H1 (cell line): ENCODE data around the gene BNC2. TPM values are rescaled to one million over a fixed set of nuclear protein-coding genes. Genes with fewer than 3 reads are reported as not detected.

ENCODE experiments used
- CTCF ChIA-PET: fragments of 300-600 bp; sonication (Branson Sonifier 250); formaldehyde crosslinking; loops from one replicate; lab custom pipeline; 2021; ENCODE audit not compliant: partially characterized antibody; lab: Charles Lee
- POLR2A ChIA-PET: fragments of 300-600 bp; sonication (Branson Sonifier 250); formaldehyde crosslinking; loops from one replicate; lab custom pipeline; 2021; ENCODE audit warnings: inconsistent platforms; ENCODE audit not compliant: partially characterized antibody; lab: Charles Lee
- DNase-seq, 2 experiments: peaks; one replicate each; pipeline versions ENCODE4 v3.0.0 to v3.0.0-alpha.2; 2010 to 2022; ENCODE audit warnings: low spot score in 2 of 2, low read depth in 1 of 2, mixed read lengths in 1 of 2
- FAIRE-seq: peaks from 2 replicates; lab custom pipeline; 2011; peaks lifted over from hg19 to GRCh38; lab: Jason Lieb, UNC
- H2AFZ ChIP-seq: 2 replicates; pipeline ENCODE4 v1.8.1; 2012; ENCODE audit warnings: low read length, inconsistent platforms
- H2AK5ac ChIP-seq: 2 replicates; pipeline ENCODE4 v1.6.1; 2013; ENCODE audit warnings: low read depth, low read length
- H2BK120ac ChIP-seq: replicated peaks from 2 replicates; pipeline ENCODE3; 2013; ENCODE audit warnings: low read depth, low read length, inconsistent platforms
- H2BK12ac ChIP-seq: 2 replicates; pipeline ENCODE4 v1.6.1; 2013; ENCODE audit warnings: low read depth, low read length
- H2BK15ac ChIP-seq: 2 replicates; pipeline ENCODE4 v1.6.1; 2013; ENCODE audit warnings: low read length
- H2BK20ac ChIP-seq: 2 replicates; pipeline ENCODE4 v1.6.1; 2013; ENCODE audit warnings: low read length
- H2BK5ac ChIP-seq: 2 replicates; pipeline ENCODE4 v1.6.1; 2013; ENCODE audit warnings: low read depth, low read length
- H3K14ac ChIP-seq: 2 replicates; pipeline ENCODE4 v1.6.1; 2013; ENCODE audit warnings: inconsistent platforms; ENCODE audit not compliant: insufficient read length
- H3K18ac ChIP-seq: 2 replicates; pipeline ENCODE4 v1.6.1; 2013; ENCODE audit warnings: low read length; ENCODE audit errors: extremely low read depth
- H3K23ac ChIP-seq: 2 replicates; pipeline ENCODE4 v1.6.1; 2013; ENCODE audit warnings: inconsistent platforms; ENCODE audit not compliant: insufficient read length
- H3K23me2 ChIP-seq: 2 replicates; pipeline ENCODE4 v1.6.1; 2013; ENCODE audit warnings: low read depth, low read length
- H3K27ac ChIP-seq: 2 replicates; pipeline ENCODE4 v1.6.1; 2011; ENCODE audit warnings: low read depth, low read length, inconsistent platforms
- H3K27me3 ChIP-seq, 4 experiments: replicated peaks in 1 of 4; 1 replicate in 1 of 4; 2 replicates in 3 of 4; pipeline versions ENCODE4 v1.6.1 to v1.8.1; 2011 to 2013; ENCODE audit warnings: low read length in 3 of 4, mild to moderate bottlenecking in 3 of 4, inconsistent platforms in 2 of 4, mixed read lengths in 2 of 4, moderate library complexity in 1 of 4; ENCODE audit not compliant: control insufficient read depth in 3 of 4, insufficient read depth in 3 of 4; ENCODE audit errors: extremely low read depth in 1 of 4
- H3K36me3 ChIP-seq, 4 experiments: 2 replicates each; pipeline versions ENCODE4 v1.6.1 to v1.8.1; 2011 to 2013; ENCODE audit warnings: mild to moderate bottlenecking in 4 of 4, low read length in 3 of 4, moderate library complexity in 2 of 4, control low read depth in 1 of 4, inconsistent platforms in 1 of 4; ENCODE audit not compliant: insufficient read depth in 4 of 4, control insufficient read depth in 2 of 4
- H3K4ac ChIP-seq: replicated peaks from 2 replicates; pipeline ENCODE3; 2013; ENCODE audit warnings: low read length, low read depth, mixed read lengths, inconsistent platforms; ENCODE audit not compliant: insufficient read length
- H3K4me1 ChIP-seq, 4 experiments: replicated peaks in 1 of 4; 1 replicate in 1 of 4; 2 replicates in 3 of 4; pipeline versions ENCODE4 v1.6.1 to v1.8.1; 2011 to 2013; ENCODE audit warnings: low read length in 3 of 4, inconsistent platforms in 2 of 4, mixed read lengths in 1 of 4; ENCODE audit not compliant: insufficient read depth in 4 of 4, control insufficient read depth in 3 of 4
- H3K4me2 ChIP-seq, 2 experiments: 2 replicates each; pipeline versions ENCODE4 v1.6.1 to v1.8.1; 2011 to 2013; ENCODE audit warnings: low read depth in 2 of 2, low read length in 2 of 2, control low read depth in 1 of 2, inconsistent platforms in 1 of 2, mild to moderate bottlenecking in 1 of 2; ENCODE audit not compliant: insufficient read depth in 1 of 2
- H3K4me3 ChIP-seq, 4 experiments: fragments of 200-600, 300-600 bp in 1 of 4; sonication (generic), shearing (Covaris generic), sonication (Bioruptor Twin) in 1 of 4; 2 replicates each; pipeline versions ENCODE4 v1.5.1 to v1.8.1; 2011 to 2016; ENCODE audit warnings: low read length in 4 of 4, low read depth in 3 of 4, control low read depth in 2 of 4, inconsistent platforms in 2 of 4, mild to moderate bottlenecking in 2 of 4, mixed read lengths in 1 of 4, moderate library complexity in 1 of 4; ENCODE audit not compliant: insufficient read depth in 2 of 4; ENCODE audit errors: extremely low read depth in 1 of 4
- H3K56ac ChIP-seq: replicated peaks from 2 replicates; pipeline ENCODE3; 2013; ENCODE audit warnings: low read depth, mild to moderate bottlenecking, mixed read lengths, low read length, inconsistent platforms; ENCODE audit not compliant: insufficient read length
- H3K79me1 ChIP-seq: 2 replicates; pipeline ENCODE4 v1.6.1; 2013; ENCODE audit warnings: low read depth, low read length, control low read depth
- H3K79me2 ChIP-seq, 2 experiments: 2 replicates each; pipeline versions ENCODE4 v1.6.1 to v1.8.1; 2012 to 2013; ENCODE audit warnings: low read length in 2 of 2, mild to moderate bottlenecking in 2 of 2, inconsistent platforms in 1 of 2; ENCODE audit not compliant: insufficient read depth in 2 of 2, control insufficient read depth in 1 of 2
- H3K9ac ChIP-seq, 4 experiments: replicated peaks in 1 of 4; 1 replicate in 1 of 4; 2 replicates in 3 of 4; pipeline versions ENCODE4 v1.6.1 to v1.8.1; 2011 to 2013; ENCODE audit warnings: low read depth in 3 of 4, low read length in 3 of 4, control low read depth in 2 of 4, mild to moderate bottlenecking in 2 of 4, moderate library complexity in 2 of 4, inconsistent platforms in 1 of 4; ENCODE audit errors: extremely low read depth in 1 of 4
- H3K9me3 ChIP-seq, 2 experiments: 2 replicates each; pipeline versions ENCODE4 v1.6.1 to v1.8.1; 2012 to 2013; ENCODE audit warnings: mild to moderate bottlenecking in 2 of 2, moderate library complexity in 2 of 2, control low read depth in 1 of 2, inconsistent platforms in 1 of 2, low read depth in 1 of 2, low read length in 1 of 2, mixed read lengths in 1 of 2; ENCODE audit not compliant: insufficient read depth in 2 of 2
- H4K20me1 ChIP-seq, 2 experiments: replicated peaks in 1 of 2; 2 replicates each; pipeline versions ENCODE3 to v1.8.1; 2011 to 2013; ENCODE audit warnings: inconsistent platforms in 2 of 2, low read length in 2 of 2, mild to moderate bottlenecking in 1 of 2; ENCODE audit not compliant: insufficient read depth in 2 of 2, control insufficient read depth in 1 of 2
- H4K5ac ChIP-seq: 2 replicates; pipeline ENCODE4 v1.6.1; 2013; ENCODE audit warnings: low read length, low read depth, mixed read lengths, inconsistent platforms; ENCODE audit not compliant: insufficient read length
- H4K8ac ChIP-seq: 2 replicates; pipeline ENCODE4 v1.8.0; 2013; ENCODE audit warnings: mild to moderate bottlenecking, moderate library complexity, low read length, inconsistent platforms; ENCODE audit not compliant: insufficient read depth; ENCODE audit errors: extremely low read depth
- H4K91ac ChIP-seq: replicated peaks from 2 replicates; pipeline ENCODE3; 2013; ENCODE audit warnings: low read length, mixed read lengths, inconsistent platforms; ENCODE audit not compliant: insufficient read length
- BRCA1 ChIP-seq: IDR thresholded peaks from 2 replicates; pipeline ENCODE4 v1.6.1; 2012; ENCODE audit warnings: low read depth, low read length, improper control_type of control experiment
- CTBP2 ChIP-seq: IDR thresholded peaks from 2 replicates; pipeline ENCODE4 v1.7.0; 2011; ENCODE audit warnings: borderline replicate concordance, mild to moderate bottlenecking, moderate library complexity, mixed read lengths, low read length; ENCODE audit not compliant: insufficient read depth, insufficient read length
- RBBP5 ChIP-seq: IDR thresholded peaks from 2 replicates; pipeline ENCODE4 v1.7.1; 2012; ENCODE audit warnings: low read depth, mild to moderate bottlenecking, inconsistent platforms, low read length, moderate library complexity, borderline replicate concordance
- SP2 ChIP-seq: IDR thresholded peaks from 2 replicates; pipeline ENCODE4 v1.6.1; 2012; ENCODE audit warnings: mild to moderate bottlenecking, low read length, inconsistent platforms
- TBP ChIP-seq: IDR thresholded peaks from 2 replicates; pipeline ENCODE4 v1.6.1; 2011; ENCODE audit warnings: low read depth, low read length, improper control_type of control experiment
- TCF12 ChIP-seq: IDR thresholded peaks from 2 replicates; pipeline ENCODE4 v1.6.1; 2011; ENCODE audit warnings: low read depth, mild to moderate bottlenecking, low read length
- WGBS, 2 experiments: shearing (Covaris generic) in 1 of 2; methylation state at CpG; one replicate each; pipeline versions ENCODE4 v1.1.6 to v1.1.7; 2013 to 2015; ENCODE audit warnings: low lambda C conversion rate in 2 of 2, mixed read lengths in 2 of 2, inconsistent platforms in 1 of 2, low coverage in 1 of 2, missing lambda C conversion rate in 1 of 2; ENCODE audit not compliant: insufficient replicate concordance in 2 of 2, insufficient coverage in 1 of 2, insufficient read length in 1 of 2; ENCODE audit errors: extremely low coverage in 1 of 2, missing lambda C conversion rate in 1 of 2; 5-methylcytosine and 5-hydroxymethylcytosine counted together
- polyA plus RNA-seq, 7 experiments: library from polyadenylated mRNA; depleted of rRNA in 3 of 7; stranded (reverse) in 5 of 7; unstranded in 2 of 7; fragments of >200 nt in 5 of 7; fragments of 200-250 nt in 2 of 7; gene quantifications; 1 replicate in 5 of 7; 2 replicates in 1 of 7; 4 replicates in 1 of 7; pipeline versions ENCODE4 v1.2.1 to v1.2.3, GENCODE V29; 2011 to 2013; ENCODE audit warnings: missing spikeins in 2 of 7, mixed read lengths in 2 of 7
- total RNA-seq: library from RNA; stranded (reverse); fragmentation: NEBNext Ultra II Directional; extraction: Animal tissue kit (Norgen Biotek cat#: 25700); gene quantifications from 2 replicates; pipeline ENCODE4 v1.2.1, GENCODE V29; 2021

Gene BNC2
- total and polyA plus RNA-seq, 2 of the 8 experiments (the other 6 are each of a cell fraction or from before 2014, with no cell fraction given), result 16.0 to 26.8 TPM

DNA sequence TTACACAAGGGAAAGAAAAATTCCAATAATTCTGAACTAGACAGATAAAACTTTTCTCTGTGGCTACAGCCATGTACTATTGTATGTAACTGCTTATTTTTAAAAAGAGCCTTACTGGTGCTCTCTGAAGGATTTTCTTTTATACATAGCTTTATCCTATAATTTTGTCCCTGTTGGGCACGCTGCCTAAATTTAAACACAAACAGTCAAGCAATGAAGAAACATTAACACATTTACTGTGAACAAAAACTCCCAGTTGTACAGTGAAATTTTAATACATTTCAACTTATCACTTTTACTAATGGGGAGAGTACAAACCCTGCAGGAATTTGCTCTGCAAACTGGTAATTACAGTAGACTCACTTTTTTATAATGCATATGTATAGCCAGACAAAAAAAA, 273.3 kb downstream of the BNC2 start:
- no peak overlapping the region for H3K56ac ChIP-seq
- no peak overlapping the region for H4K91ac ChIP-seq
- H3K9ac ChIP-seq, result no peak overlapping the region
- no peak overlapping the region for H2AFZ ChIP-seq
- no peaks in the 10 kb centered on the region for H3K36me3 ChIP-seq
- no peak for DNase-seq
- no peaks in the 10 kb centered on the region for H3K4me1 ChIP-seq
- H4K20me1 ChIP-seq, result no peaks in the 10 kb centered on the region
- no peak overlapping the region for H2BK120ac ChIP-seq
- H3K4ac ChIP-seq, result no peak overlapping the region
- H4K8ac ChIP-seq, result no peak overlapping the region
- H3K27ac ChIP-seq, result no peak overlapping the region
- no peak overlapping the region for H4K5ac ChIP-seq
- H3K79me1 ChIP-seq, result no peaks in the 10 kb centered on the region
- H3K27me3 ChIP-seq, result no peaks in the 10 kb centered on the region
- CTCF ChIA-PET, result interaction anchor here (1.3 to 1.7 kb wide), 2 partner anchors 16 to 21 kb away, joined by 3 to 4 read pairs; no protein-coding TSS in a partner anchor
- no peak overlapping the region for H3K4me3 ChIP-seq
- H3K9me3 ChIP-seq, result no peaks in the 10 kb centered on the region
- no peaks in the 10 kb centered on the region; the same call in 1 of the 2 replicates for H3K23me2 ChIP-seq
- no peak overlapping the region for H3K4me2 ChIP-seq
- H2AK5ac ChIP-seq, result no peak overlapping the region
- no peak overlapping the region for H3K18ac ChIP-seq
- H3K23ac ChIP-seq, result no peak overlapping the region
- POLR2A ChIA-PET, result no interaction called here
- 96% methylated on average over 1 of the region's 1 CpG; no CpG with 5 or more reads in 1 of the 2 experiments for WGBS, 2 experiments
- no peak overlapping the region for H3K14ac ChIP-seq
- H2BK20ac ChIP-seq, result no peak overlapping the region
- H2BK15ac ChIP-seq, result no peak overlapping the region
- H2BK12ac ChIP-seq, result no peak overlapping the region
- H2BK5ac ChIP-seq, result no peak overlapping the region
- no peak for FAIRE-seq
- no peaks in the 10 kb centered on the region for H3K79me2 ChIP-seq
- TF ChIP-seq RBBP5, result no peak
- no peak for TF ChIP-seq SP2
- TF ChIP-seq CTBP2, result no peak
- TF ChIP-seq BRCA1, result no peak
- TF ChIP-seq TBP, result no peak
- no peak for TF ChIP-seq TCF12
